GM12878 (cell line): ENCODE results near the gene MR1. TPM values are rescaled to one million over a fixed set of nuclear protein-coding genes. Genes with fewer than 3 reads are reported as not detected.

Experiments used
- ATAC-seq: fragments of 200-7000 bp; cut with Tn5 transposase; 3 replicates; pipeline ENCODE4 v1.9.1; 2020; ENCODE audit warnings: mild to moderate bottlenecking, moderate library complexity
- BruUV-seq: library from RNA; stranded (reverse); fragments of 400-500 nt; replicated peaks from 2 replicates; lab custom pipeline; 2021; lab: Mats Ljungman, UMichigan
- CTCF ChIA-PET: fragments of 300-600 bp; sonication (Branson Sonifier 250); formaldehyde crosslinking; extraction: SDS; loops from one replicate; lab custom pipeline; 2021; ENCODE audit warnings: inconsistent platforms; lab: Yijun Ruan, JAX
- POLR2A ChIA-PET: fragments of 350-600 bp; formaldehyde crosslinking; extraction: SDS; loops from one replicate; lab custom pipeline; 2021; ENCODE audit warnings: inconsistent platforms; lab: Charles Lee
- RAD21 ChIA-PET: fragments of 300-600 bp; sonication (Branson Sonifier 250); formaldehyde crosslinking; loops from one replicate; lab custom pipeline; 2023; ENCODE audit warnings: antibody characterized with exemption; ENCODE audit not compliant: unreplicated experiment; lab: Charles Lee
- SMC1A ChIA-PET: fragments of 300-600 bp; sonication (Branson Sonifier 250); formaldehyde crosslinking; loops from one replicate; lab custom pipeline; 2023; ENCODE audit not compliant: unreplicated experiment, uncharacterized antibody; lab: Charles Lee
- DNase-seq: peaks from one replicate; pipeline ENCODE4 v3.0.0-alpha.2; 2011; ENCODE audit warnings: low read depth, low spot score
- FAIRE-seq: peaks from 3 replicates; lab custom pipeline; 2011; peaks lifted over from hg19 to GRCh38; lab: Jason Lieb, UNC
- H2AFZ ChIP-seq: 2 replicates; pipeline ENCODE4 v1.6.0; 2011; ENCODE audit warnings: low read depth, low read length, control low read depth; ENCODE audit not compliant: control insufficient read depth
- H3K27ac ChIP-seq: 2 replicates; pipeline ENCODE4 v1.5.1; 2011; ENCODE audit warnings: control low read depth; ENCODE audit not compliant: control insufficient read depth, insufficient read depth
- H3K27me3 ChIP-seq, 2 experiments: replicated peaks in 1 of 2; 2 replicates each; pipeline versions ENCODE4 v1.6.0 to v1.6.1; 2011; ENCODE audit warnings: low read length in 1 of 2; ENCODE audit not compliant: control insufficient read depth in 2 of 2, insufficient read depth in 2 of 2
- H3K36me3 ChIP-seq, 2 experiments: 2 replicates each; pipeline ENCODE4 v1.5.1; 2011; ENCODE audit warnings: low read length in 1 of 2; ENCODE audit not compliant: control insufficient read depth in 2 of 2, insufficient read depth in 2 of 2
- H3K4me1 ChIP-seq: 2 replicates; pipeline ENCODE4 v1.6.1; 2011; ENCODE audit warnings: mild to moderate bottlenecking, low read length, moderate library complexity, mixed read lengths; ENCODE audit not compliant: control insufficient read depth, insufficient read depth
- H3K4me2 ChIP-seq: 2 replicates; pipeline ENCODE4 v1.6.0; 2011; ENCODE audit warnings: control low read depth; ENCODE audit not compliant: control insufficient read depth, insufficient read depth
- H3K4me3 ChIP-seq: fragments of 200-600 bp; sonication (generic); 2 replicates; pipeline ENCODE4 v1.5.1; 2016
- H3K79me2 ChIP-seq: 2 replicates; pipeline ENCODE4 v1.6.0; 2011; ENCODE audit warnings: low read length; ENCODE audit not compliant: control insufficient read depth, insufficient read depth
- H3K9ac ChIP-seq: 2 replicates; pipeline ENCODE4 v1.8.0; 2011; ENCODE audit warnings: low read length, control low read depth, mixed read lengths; ENCODE audit not compliant: control insufficient read depth, insufficient read depth
- H3K9me3 ChIP-seq: replicated peaks from 3 replicates; pipeline ENCODE4 v1.5.1; 2011; ENCODE audit warnings: mild to moderate bottlenecking, low read length; ENCODE audit not compliant: control insufficient read depth, insufficient read depth
- H4K20me1 ChIP-seq: 2 replicates; pipeline ENCODE4 v1.6.0; 2011; ENCODE audit not compliant: control insufficient read depth, insufficient read depth
- ATF7 ChIP-seq: fragments of 450-650 bp; IDR thresholded peaks from 2 replicates; pipeline ENCODE4 v1.6.1; 2016; ENCODE audit warnings: low read depth, mild to moderate bottlenecking
- BRCA1 ChIP-seq: IDR thresholded peaks from 2 replicates; pipeline ENCODE4 v1.6.1; 2011; ENCODE audit warnings: low read depth, low read length, improper control_type of control experiment
- FOXM1 ChIP-seq: IDR thresholded peaks from 2 replicates; pipeline ENCODE4 v1.6.1; 2012; ENCODE audit warnings: low read depth, mild to moderate bottlenecking, inconsistent platforms, low read length, moderate library complexity
- GABPA ChIP-seq: IDR thresholded peaks from 2 replicates; pipeline ENCODE4 v1.6.1; 2014; ENCODE audit warnings: antibody characterized with exemption, low read depth, mild to moderate bottlenecking, inconsistent platforms
- IKZF1 ChIP-seq: fragments of 450-650 bp; conservative IDR thresholded peaks from 2 replicates; pipeline ENCODE4 v1.6.1; 2017; ENCODE audit warnings: antibody characterized with exemption, mild to moderate bottlenecking
- IKZF2 ChIP-seq, 2 experiments: fragments of 450-650 bp; IDR thresholded peaks; 2 replicates each; pipeline ENCODE4 v1.6.1; 2017; ENCODE audit warnings: mild to moderate bottlenecking in 2 of 2, moderate library complexity in 2 of 2
- JUND ChIP-seq: IDR thresholded peaks from 2 replicates; pipeline ENCODE4 v1.6.1; 2012; ENCODE audit warnings: low read depth, mild to moderate bottlenecking, low read length, improper control_type of control experiment, moderate library complexity
- MEF2A ChIP-seq: IDR thresholded peaks from 2 replicates; pipeline ENCODE4 v1.6.1; 2011; ENCODE audit warnings: low read depth, mild to moderate bottlenecking, low read length, moderate library complexity; ENCODE audit not compliant: insufficient read depth
- SREBF2 ChIP-seq: IDR thresholded peaks from 2 replicates; pipeline ENCODE4 v1.6.1; 2012; ENCODE audit warnings: mild to moderate bottlenecking, low read length
- STAT3 ChIP-seq: IDR thresholded peaks from 2 replicates; pipeline ENCODE4 v1.6.1; 2011; ENCODE audit warnings: low read depth, low read length, improper control_type of control experiment
- TCF7 ChIP-seq: IDR thresholded peaks from 2 replicates; pipeline ENCODE4 v1.6.1; 2014; ENCODE audit warnings: antibody characterized with exemption, borderline replicate concordance
- WGBS: methylation state at CpG from one replicate; pipeline ENCODE4 v1.1.6; 2016; ENCODE audit warnings: low lambda C conversion rate; ENCODE audit not compliant: insufficient replicate concordance, insufficient coverage; ENCODE audit errors: missing lambda C conversion rate; 5-methylcytosine and 5-hydroxymethylcytosine counted together
- in situ Hi-C: fragments of 300-500 bp; cut with MboI; formaldehyde crosslinking; loops from 9 replicates; pipeline ENCODE4 v1.14.3; 2018; ENCODE audit warnings: mixed read lengths
- intact Hi-C: fragments of 100-400 bp; cut with micrococcal nuclease; formaldehyde crosslinking; loops from one replicate; pipeline ENCODE4 v1.14.2; 2022; ENCODE audit not compliant: unreplicated experiment
- polyA plus RNA-seq, 11 experiments: library from polyadenylated mRNA; depleted of rRNA in 4 of 11; unstranded in 6 of 11; stranded (reverse) in 5 of 11; fragments of >200 nt; fragmentation: Nextera tagmentation in 4 of 11; fragmentation: Illumina TruSeq in 1 of 11; extraction: Ambion mirVana in 4 of 11; extraction: Trizol in 1 of 11; gene quantifications; 1 replicate in 1 of 11; 2 replicates in 10 of 11; pipeline versions ENCODE4 v1.2.1 to v1.2.3, GENCODE V29; 2011 to 2016; ENCODE audit warnings: inconsistent platforms in 2 of 11, missing spikeins in 2 of 11, low read depth in 1 of 11
- total RNA-seq, 4 experiments: library from RNA; depleted of rRNA in 3 of 4; stranded (reverse); fragments of >200 nt in 3 of 4; fragmentation: Illumina TruSeq in 1 of 4; extraction: Trizol in 1 of 4; gene quantifications; 2 replicates each; pipeline versions ENCODE4 v1.2.1 to v1.2.3, GENCODE V29; 2013 to 2021
- TF ChIP-seq, protein P1 (sequence below): IDR thresholded peaks from 2 replicates; pipeline ENCODE4 v1.6.1; 2011; ENCODE audit warnings: mild to moderate bottlenecking, low read depth, low read length, moderate library complexity; ENCODE audit not compliant: insufficient replicate concordance
- TF ChIP-seq, protein P2 (sequence below): fragments of 450-650 bp; IDR thresholded peaks from 2 replicates; pipeline ENCODE4 v1.6.1; 2016; ENCODE audit warnings: mild to moderate bottlenecking
- TF ChIP-seq, protein P3 (sequence below): IDR thresholded peaks from 2 replicates; pipeline ENCODE4 v1.6.1; 2012; ENCODE audit warnings: low read depth, low read length, improper control_type of control experiment

MR1 gene
- total and polyA plus RNA-seq, 10 of the 15 experiments (the other 5 are each of a cell fraction or from before 2014, with no cell fraction given): 24.7 to 65.9 (median 30.9) TPM

DNA sequence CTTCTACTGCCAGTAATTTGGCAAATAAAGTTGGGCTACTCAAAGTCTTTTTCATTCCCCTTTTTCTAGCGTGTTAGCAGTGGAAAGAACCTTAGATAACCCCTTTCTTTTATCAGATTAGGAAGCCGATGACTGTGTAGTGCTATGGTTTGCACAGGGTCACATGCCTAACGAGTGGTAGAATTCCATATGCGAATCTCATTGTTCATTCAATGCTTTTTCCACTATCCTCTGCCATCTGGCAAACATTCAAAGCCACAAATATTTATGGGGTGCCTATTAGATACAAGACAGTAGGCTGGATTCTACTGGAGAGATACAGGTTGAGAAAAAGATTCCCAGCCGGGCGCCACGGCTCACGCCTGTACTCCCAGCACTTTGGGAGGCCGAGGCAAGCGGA is 39.9 kb downstream of the MR1 start (continued):
- TF ChIP-seq IKZF1 (no peak), MEF2A (no peak)
- TF ChIP-seq, protein P1, sequence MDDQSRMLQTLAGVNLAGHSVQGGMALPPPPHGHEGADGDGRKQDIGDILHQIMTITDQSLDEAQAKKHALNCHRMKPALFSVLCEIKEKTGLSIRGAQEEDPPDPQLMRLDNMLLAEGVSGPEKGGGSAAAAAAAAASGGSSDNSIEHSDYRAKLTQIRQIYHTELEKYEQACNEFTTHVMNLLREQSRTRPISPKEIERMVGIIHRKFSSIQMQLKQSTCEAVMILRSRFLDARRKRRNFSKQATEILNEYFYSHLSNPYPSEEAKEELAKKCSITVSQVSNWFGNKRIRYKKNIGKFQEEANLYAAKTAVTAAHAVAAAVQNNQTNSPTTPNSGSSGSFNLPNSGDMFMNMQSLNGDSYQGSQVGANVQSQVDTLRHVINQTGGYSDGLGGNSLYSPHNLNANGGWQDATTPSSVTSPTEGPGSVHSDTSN: no peak

DNA sequence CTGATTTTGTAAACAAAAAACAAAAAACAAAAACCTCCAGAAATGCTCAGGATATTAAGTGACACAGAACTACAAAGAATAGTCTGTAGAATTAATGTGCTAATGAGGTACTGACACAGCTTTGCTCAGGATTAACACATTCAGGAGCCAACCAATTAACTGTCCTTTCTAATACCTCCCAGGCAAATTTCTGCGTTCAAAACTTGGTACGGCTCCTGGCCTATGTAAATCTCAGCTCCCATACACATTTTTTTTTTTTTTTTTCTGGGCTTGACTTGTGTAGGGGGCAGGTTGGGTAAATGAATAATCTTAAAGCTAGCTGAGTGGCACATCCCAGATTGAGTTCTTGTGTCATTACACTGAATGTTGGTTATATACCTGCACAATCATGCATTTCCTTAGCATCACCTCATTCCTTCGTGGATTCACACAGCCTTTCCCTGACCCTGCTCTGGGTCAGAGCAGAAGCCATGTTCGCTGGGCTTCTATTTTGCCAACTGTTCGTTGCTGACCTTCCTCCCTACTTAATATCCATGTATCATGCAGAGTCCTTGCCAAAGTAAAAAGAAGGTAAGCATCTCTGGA is 42.1 kb downstream of the MR1 start:
- DNase-seq: no peak
- WGBS: 58% methylated on average over 5 of the region's 5 CpGs
- no peak overlapping the region for H2AFZ ChIP-seq
- no TSS peak for BruUV-seq
- no peaks in the 10 kb centered on the region for H3K36me3 ChIP-seq
- peaks cover 33% of the 10 kb centered on the region for H3K4me1 ChIP-seq
- no peaks in the 10 kb centered on the region for H3K9me3 ChIP-seq
- in situ Hi-C loops: no loop called here
- ChIA-PET SMC1A (interaction anchor here (0.7 to 7.7 kb wide), 10 partner anchors 9 to 560 kb away, joined by 3 to 103 read pairs (median 6); no protein-coding TSS in a partner anchor), CTCF (interaction anchor here (0.6 to 4.1 kb wide), 6 partner anchors 8 to 433 kb away, joined by 3 to 16 read pairs (median 7); no protein-coding TSS in a partner anchor), RAD21 (interaction anchor here (0.8 to 7.1 kb wide), 6 partner anchors 14 to 194 kb away, joined by 3 to 61 read pairs (median 8); no protein-coding TSS in a partner anchor), POLR2A (interaction anchor here (0.6 to 1.5 kb wide), 9 partner anchors 8 to 355 kb away, joined by 3 to 5 read pairs (median 4); partner anchors contain the start of gene MR1)
- no peaks in the 10 kb centered on the region for H3K27me3 ChIP-seq
- intact Hi-C loops: no loop called here
- no peak overlapping the region for H3K4me3 ChIP-seq
- H3K27ac ChIP-seq: no peak overlapping the region
- no peak for TF ChIP-seq FOXM1
- TF ChIP-seq, protein P2, sequence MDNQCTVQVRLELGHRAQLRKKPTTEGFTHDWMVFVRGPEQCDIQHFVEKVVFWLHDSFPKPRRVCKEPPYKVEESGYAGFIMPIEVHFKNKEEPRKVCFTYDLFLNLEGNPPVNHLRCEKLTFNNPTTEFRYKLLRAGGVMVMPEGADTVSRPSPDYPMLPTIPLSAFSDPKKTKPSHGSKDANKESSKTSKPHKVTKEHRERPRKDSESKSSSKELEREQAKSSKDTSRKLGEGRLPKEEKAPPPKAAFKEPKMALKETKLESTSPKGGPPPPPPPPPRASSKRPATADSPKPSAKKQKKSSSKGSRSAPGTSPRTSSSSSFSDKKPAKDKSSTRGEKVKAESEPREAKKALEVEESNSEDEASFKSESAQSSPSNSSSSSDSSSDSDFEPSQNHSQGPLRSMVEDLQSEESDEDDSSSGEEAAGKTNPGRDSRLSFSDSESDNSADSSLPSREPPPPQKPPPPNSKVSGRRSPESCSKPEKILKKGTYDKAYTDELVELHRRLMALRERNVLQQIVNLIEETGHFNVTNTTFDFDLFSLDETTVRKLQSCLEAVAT: no peak
- no peak for TF ChIP-seq JUND
- TF ChIP-seq BRCA1: no peak
- TF ChIP-seq, protein P3, sequence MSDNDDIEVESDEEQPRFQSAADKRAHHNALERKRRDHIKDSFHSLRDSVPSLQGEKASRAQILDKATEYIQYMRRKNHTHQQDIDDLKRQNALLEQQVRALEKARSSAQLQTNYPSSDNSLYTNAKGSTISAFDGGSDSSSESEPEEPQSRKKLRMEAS: no peak
- TF ChIP-seq GABPA: no peak
- TF ChIP-seq ATF7: no peak
- no peak for TF ChIP-seq IKZF2 (IDR thresholded peaks at IDR 0.05)
- TF ChIP-seq SREBF2: no peak
- TF ChIP-seq STAT3: no peak
- TF ChIP-seq TCF7: no peak
- H4K20me1 ChIP-seq: no peaks in the 10 kb centered on the region
- H3K9ac ChIP-seq: no peak overlapping the region
- FAIRE-seq: no peak
- H3K4me2 ChIP-seq: no peak overlapping the region
- no peaks in the 10 kb centered on the region for H3K79me2 ChIP-seq
- ATAC-seq: no peak
